GM18508 (cell line): ENCODE data around the gene MAPT.
"Not testable (repeated sequence)": the region's sequence is repeated elsewhere in the genome, so short reads cannot be mapped to it uniquely, and the experiment has no call there.

Experiments used
- ATAC-seq: cut with Tn5 transposase; IDR thresholded peaks from one replicate; pipeline ENCODE4 v1.9.1; 2021; ENCODE audit warnings: moderate number of reproducible peaks; ENCODE audit not compliant: insufficient read depth, unreplicated experiment

The MAPT gene

DNA sequence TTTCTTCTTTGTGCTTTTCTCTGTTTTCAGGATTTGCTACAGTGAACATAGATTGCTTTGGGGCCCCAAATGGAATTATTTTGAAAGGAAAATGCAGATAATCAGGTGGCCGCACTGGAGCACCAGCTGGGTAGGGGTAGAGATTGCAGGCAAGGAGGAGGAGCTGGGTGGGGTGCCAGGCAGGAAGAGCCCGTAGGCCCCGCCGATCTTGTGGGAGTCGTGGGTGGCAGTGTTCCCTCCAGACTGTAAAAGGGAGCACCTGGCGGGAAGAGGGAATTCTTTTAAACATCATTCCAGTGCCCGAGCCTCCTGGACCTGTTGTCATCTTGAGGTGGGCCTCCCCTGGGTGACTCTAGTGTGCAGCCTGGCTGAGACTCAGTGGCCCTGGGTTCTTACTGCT lies 105.9 kb downstream of the MAPT start:
- no peak for ATAC-seq

GRCh38 chr17:46000757-46001156 lies 106.4 kb downstream of the MAPT start:
- no peak for ATAC-seq

- ATAC-seq, result no peak
Observed at GRCh38 chr17:46001390-46002310, 107.3 kb downstream of the MAPT start.

DNA sequence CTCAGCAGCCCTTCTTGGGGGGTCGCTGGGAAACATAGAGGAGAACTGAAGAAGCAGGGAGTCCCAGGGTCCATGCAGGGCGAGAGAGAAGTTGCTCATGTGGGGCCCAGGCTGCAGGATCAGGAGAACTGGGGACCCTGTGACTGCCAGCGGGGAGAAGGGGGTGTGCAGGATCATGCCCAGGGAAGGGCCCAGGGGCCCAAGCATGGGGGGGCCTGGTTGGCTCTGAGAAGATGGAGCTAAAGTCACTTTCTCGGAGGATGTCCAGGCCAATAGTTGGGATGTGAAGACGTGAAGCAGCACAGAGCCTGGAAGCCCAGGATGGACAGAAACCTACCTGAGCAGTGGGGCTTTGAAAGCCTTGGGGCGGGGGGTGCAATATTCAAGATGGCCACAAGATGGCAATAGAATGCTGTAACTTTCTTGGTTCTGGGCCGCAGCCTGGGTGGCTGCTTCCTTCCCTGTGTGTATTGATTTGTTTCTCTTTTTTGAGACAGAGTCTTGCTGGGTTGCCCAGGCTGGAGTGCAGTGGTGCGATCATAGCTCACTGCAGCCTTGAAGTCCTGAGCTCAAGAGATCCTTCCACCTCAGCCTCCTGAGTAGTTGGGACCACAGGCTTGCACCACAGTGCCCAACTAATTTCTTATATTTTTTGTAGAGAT lies 108.1 kb downstream of the MAPT start:
- no peak for ATAC-seq

DNA sequence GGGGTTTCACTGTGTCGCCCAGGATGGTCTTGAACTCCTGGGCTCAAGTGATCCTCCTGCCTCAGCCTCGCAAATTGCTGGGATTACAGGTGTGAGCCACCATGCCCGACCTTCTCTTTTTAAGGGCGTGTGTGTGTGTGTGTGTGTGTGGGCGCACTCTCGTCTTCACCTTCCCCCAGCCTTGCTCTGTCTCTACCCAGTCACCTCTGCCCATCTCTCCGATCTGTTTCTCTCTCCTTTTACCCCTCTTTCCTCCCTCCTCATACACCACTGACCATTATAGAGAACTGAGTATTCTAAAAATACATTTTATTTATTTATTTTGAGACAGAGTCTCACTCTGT lies 108.6 kb downstream of the MAPT start:
- ATAC-seq, result no peak

- no peak for ATAC-seq
Observed at GRCh38 chr17:46003907-46004748, 109.8 kb downstream of the MAPT start.

- ATAC-seq, result not testable (repeated sequence)
Observed at GRCh38 chr17:46006082-46006481, 111.7 kb downstream of the MAPT start.

GRCh38 chr17:46007461-46007965 lies 113.2 kb downstream of the MAPT start:
- no peak for ATAC-seq

- ATAC-seq, result no peak
Observed at GRCh38 chr17:46008591-46008990, 114.2 kb downstream of the MAPT start.

DNA sequence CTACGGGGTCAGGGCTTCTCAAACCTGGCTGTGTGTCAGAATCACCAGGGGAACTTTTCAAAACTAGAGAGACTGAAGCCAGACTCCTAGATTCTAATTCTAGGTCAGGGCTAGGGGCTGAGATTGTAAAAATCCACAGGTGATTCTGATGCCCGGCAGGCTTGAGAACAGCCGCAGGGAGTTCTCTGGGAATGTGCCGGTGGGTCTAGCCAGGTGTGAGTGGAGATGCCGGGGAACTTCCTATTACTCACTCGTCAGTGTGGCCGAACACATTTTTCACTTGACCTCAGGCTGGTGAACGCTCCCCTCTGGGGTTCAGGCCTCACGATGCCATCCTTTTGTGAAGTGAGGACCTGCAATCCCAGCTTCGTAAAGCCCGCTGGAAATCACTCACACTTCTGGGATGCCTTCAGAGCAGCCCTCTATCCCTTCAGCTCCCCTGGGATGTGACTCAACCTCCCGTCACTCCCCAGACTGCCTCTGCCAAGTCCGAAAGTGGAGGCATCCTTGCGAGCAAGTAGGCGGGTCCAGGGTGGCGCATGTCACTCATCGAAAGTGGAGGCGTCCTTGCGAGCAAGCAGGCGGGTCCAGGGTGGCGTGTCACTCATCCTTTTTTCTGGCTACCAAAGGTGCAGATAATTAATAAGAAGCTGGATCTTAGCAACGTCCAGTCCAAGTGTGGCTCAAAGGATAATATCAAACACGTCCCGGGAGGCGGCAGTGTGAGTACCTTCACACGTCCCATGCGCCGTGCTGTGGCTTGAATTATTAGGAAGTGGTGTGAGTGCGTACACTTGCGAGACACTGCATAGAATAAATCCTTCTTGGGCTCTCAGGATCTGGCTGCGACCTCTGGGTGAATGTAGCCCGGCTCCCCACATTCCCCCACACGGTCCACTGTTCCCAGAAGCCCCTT lies 115.6 kb downstream of the MAPT start:
- no peak for ATAC-seq

GRCh38 chr17:46010597-46011186 lies 116.3 kb downstream of the MAPT start:
- ATAC-seq, result no peak

- no peak for ATAC-seq
Observed at GRCh38 chr17:46011711-46012505, 117.6 kb downstream of the MAPT start.

DNA sequence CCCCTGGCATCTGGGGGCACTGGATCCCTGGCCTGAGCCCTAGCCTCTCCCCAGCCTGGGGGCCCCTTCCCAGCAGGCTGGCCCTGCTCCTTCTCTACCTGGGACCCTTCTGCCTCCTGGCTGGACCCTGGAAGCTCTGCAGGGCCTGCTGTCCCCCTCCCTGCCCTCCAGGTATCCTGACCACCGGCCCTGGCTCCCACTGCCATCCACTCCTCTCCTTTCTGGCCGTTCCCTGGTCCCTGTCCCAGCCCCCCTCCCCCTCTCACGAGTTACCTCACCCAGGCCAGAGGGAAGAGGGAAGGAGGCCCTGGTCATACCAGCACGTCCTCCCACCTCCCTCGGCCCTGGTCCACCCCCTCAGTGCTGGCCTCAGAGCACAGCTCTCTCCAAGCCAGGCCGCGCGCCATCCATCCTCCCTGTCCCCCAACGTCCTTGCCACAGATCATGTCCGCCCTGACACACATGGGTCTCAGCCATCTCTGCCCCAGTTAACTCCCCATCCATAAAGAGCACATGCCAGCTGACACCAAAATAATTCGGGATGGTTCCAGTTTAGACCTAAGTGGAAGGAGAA lies 118.2 kb downstream of the MAPT start:
- no peak for ATAC-seq

DNA sequence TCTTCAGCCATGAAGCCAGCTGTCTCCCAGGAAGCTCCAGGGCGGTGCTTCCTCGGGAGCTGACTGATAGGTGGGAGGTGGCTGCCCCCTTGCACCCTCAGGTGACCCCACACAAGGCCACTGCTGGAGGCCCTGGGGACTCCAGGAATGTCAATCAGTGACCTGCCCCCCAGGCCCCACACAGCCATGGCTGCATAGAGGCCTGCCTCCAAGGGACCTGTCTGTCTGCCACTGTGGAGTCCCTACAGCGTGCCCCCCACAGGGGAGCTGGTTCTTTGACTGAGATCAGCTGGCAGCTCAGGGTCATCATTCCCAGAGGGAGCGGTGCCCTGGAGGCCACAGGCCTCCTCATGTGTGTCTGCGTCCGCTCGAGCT lies 118.8 kb downstream of the MAPT start:
- no peak for ATAC-seq

- ATAC-seq, result no peak
Observed at GRCh38 chr17:46013502-46014165, 119.3 kb downstream of the MAPT start.

DNA sequence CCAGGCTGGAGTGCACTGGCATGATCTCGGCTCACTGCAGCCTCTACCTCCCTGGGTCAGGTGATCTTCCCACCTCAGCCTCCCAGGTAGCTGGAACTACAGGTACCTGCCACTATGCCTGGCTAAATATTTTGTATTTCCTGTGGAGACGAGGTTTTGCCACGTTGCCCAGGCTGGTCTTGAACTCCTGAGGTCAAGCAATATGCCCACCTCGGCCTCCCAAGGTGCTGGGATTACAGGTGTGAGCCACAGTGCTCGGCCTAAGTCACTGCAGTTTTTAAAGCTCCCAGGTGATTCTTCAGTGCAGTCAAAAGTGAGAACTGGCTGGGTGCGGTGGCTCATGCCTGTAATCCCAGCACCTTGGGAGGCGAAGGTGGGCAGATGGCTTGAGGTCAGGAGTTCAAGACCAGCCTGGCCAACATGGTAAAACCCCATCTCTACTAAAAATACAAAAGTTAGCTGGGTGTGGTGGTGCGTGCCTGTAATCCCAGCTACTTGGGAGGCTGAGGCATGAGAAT lies 125.1 kb downstream of the MAPT start:
- not testable (repeated sequence) for ATAC-seq

GRCh38 chr17:46020023-46020761 lies 125.8 kb downstream of the MAPT start:
- no peak for ATAC-seq
